Kidney glomerular epithelial cell (primary cell): ENCODE data around the gene UNC5B.
"Not testable (repeated sequence)": the region's sequence is repeated elsewhere in the genome, so short reads cannot be mapped to it uniquely, and the experiment has no call there.

ENCODE experiments used
- DNase-seq: peaks from one replicate; lab custom pipeline; 2025; lab: John Stamatoyannopoulos, UW

Gene UNC5B

DNA sequence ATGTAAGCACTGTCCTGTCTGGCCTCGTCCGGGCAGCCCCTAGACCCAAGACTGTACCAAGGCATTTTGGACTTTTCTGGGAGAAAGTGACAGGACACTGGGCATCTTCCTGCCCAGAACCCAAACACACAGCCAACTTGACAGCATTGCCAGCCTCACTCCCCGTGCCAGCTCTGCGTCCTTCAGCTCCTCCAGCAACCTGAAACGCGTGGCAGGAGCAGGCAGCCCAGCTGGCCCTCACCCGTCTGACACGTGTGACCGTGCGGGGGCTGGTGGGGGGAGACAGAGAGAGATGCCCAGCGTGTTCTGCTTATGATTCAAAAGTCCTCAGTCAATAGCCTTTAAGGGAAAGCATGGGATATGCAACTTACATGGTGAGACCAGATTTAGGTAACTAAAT, 56.4 kb downstream of the UNC5B start:
- DNase-seq, result no peak

DNA sequence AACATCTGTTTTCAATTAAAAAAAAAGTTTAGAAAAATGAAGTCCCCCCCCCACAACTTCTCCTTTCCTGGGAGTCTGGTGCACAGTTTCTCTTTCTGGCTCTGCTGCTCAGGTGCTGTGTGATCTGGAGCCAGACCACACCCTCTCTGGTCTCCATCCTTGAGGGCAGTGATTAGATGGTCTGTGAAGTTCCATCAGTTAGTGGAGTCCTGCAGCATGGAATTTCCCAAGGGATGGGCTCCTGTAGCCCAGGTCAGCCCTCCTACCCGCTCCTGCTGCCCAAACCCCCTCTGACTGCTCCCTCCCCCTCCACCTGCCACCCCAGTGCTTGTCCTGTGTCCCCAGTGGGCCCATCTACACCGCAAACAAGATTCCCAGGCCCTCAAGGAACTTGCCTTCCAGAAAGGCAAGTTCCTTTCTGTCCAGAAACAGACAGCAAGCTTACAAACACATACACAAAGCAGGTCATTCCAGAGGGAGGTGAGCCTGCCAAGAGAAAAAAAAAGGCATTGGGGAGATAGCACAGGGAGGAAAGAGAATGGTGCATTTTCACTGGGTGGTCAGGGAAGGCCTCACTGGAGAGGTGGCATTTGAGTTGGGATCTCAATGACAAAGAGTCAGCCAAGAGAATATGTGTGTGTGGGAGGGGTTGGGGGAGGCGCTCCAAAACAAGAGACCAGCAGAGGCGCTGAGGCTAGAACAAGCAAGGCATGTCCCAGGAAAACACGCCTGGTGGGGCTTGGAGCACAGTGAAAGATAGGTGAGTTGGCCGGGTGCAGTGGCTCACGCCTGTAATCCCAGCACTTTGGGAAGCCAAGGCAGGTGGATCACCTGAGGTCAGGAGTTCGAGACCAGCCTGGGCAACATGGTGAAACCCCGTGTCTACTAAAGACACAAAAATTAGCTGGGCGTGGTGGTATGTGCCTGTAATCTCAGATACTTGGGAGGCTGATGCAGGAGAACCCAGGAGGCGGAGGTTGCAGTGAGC, 57.2 kb downstream of the UNC5B start:
- DNase-seq, result peak; percentile 10

DNA sequence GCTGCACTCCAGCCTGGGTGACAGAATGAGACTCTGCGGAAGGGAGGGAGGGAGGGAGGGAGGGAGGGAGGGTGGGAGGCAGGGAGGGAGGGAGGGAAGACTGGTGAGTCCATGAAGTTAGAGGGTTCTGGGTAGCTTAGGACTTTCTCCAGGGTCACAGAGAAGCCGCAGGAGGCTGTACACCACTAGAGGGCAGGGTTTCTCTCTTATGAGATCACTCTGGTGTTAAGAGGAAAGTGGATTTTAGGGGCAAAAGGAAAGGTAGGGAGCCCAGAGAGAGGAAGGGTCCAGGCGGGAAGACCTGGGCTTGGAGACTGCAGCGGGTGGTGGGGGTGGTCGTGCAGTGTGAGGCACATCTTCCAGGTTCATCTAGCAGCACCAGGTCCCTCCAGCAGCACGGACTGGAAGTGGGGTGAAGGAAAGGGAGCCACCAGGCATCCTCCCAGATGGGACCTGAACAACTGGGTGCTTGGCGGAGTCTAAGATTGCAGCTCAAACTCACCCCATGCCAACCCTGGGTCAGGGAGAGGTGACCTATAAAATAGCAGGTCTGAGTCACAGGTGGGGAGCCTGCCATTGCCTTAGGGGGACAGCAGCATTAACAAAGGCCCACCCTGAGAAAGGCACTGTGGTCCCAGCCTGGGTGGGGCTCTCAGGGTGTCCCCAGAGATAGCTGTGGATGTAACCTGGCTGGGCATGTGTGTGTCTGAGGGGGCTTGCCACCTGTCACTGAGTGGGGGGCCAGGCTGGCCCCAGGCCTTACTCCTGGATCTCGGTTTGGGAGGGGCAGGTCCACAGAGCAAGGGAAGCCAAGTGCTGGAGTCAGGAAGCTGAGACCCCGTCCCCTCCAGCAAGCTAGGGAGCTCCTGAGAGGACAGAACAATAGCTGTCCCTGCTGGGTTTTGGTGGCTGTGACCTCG, 58.2 kb downstream of the UNC5B start:
- no peak for DNase-seq

DNA sequence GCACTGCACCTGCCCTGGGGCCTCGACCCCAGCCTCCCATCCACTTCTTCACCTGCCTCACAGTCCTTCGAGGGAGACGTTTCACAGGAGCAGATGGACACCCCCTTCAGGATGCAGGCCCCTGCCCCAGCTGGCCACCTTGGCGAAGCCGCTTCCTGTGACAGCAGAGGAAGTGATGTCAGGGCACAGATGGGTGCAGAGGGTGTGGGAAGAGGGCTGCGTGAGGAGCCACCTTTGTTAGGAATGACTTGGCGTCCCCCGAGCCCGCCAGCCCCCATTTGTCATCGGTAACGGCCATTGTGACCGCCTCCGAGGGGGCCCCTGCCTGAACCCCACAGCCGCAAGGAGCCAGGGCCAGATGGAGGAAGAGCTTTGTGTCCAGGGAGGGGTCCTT, 59.3 kb downstream of the UNC5B start:
- no peak for DNase-seq

DNA sequence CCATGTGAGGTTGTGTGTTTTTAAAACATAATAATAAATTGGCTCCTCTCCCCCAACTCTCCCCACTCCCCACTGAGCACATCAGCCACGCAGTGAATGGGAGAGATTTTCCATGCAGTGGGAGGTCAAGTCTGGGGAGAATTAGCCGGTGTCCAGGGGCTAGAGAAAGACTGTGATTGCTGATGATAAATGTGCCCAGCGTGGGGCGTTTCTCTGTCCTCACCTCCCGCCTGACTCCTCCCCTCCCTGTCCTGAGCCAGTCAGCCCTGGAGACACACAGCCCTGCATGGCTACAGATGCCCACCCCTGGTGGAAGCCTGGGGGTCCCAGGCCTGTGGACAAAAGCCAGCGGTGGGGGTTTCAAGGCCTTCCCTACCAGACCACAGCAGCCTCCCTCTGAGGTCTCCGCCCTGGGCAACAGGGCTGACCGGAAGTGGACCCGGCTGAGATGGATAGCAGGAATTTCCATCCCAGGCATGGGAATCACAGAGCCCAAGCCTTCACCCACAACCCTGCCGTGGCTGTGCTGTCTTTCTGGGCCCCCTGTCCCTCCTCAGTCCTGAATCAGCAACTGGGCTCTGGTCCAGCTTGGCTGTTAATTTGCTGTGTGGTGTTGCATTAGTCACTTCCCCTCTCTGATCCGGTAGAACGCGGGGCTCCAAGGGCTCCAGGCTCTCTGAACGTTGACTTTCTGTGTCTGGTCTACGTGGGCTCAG, 59.8 kb downstream of the UNC5B start:
- no peak for DNase-seq

DNA sequence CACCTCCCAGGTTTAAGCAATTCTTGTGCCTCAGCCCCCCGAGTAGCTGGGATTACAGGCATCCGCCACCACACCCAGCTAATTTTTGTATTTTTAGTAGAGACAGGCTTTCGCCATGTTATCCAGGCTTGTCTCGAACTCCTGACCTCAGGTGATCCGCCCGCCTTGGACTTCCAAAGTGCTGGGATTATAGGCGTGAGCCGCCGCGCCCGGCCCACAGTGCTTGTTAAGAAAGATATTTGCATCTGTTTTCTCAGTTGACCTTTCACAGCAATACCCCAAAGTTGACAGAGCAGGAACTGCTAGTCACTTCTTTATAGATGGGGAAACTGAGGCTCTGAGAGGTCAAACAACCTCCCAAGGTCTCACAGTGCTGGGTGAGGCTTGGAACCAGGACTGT, 60.6 kb downstream of the UNC5B start:
- not testable (repeated sequence) for DNase-seq

DNA sequence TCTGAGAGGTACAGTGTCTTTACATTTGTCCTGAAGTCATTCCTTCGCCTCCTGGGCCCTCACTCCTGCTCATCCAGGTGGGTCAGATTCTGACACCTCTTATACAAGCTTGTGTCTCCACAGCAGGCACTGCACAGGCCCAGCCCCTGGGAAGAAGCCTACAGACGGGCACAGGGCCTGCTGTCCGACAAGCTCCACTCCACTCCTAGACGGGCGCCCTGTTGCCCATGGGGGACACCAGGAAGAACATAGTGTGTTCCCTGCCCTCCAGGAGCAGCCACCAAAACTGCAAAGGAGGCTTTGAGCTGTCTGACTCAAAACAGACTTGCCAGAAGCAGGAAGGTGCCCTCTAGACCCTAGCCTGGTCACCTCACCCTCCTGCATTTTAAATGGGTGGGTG, 61.1 kb downstream of the UNC5B start:
- no peak for DNase-seq

DNA sequence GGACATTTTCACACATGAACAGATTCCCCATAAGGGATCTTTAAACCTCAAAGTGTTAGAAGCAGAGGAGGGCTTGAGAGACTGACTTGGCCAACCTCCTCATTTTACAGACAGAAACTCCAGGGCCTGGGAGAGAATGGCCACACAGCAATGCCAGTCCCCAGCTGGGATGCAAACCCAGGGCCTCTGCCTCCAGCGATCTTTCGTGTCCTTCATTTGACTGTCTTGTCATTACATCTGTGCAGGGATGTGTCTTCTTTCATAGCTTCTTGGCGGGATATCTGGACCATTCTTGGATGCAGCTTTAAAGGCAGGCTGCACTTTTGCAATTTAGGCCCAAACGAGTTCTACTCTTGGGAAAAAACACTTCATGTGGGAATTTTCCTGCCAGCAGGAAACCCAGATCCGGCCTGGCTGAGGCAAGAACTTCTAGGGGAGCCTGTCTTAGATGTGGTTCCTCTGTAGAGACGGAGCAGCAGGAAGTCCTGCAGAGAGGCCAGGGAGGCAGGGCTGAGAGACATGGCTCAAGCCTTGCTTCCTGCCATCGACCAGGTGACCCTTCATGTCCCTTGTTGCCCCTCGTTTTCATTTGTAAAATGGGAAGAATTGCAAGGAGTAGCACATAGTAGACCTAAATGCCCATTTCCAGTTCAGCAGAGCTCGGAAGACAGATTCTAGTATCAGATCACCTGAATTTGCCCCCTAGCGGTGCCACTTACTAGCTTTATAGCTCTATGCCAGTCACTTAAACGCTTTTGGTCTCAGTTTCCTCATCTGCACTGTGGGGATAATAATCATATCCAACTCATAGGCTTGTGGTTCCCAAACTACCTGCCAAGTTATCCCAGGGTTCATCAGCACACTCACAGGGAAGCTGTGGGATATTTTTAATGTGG, 62.8 kb downstream of the UNC5B start:
- no peak for DNase-seq

DNA sequence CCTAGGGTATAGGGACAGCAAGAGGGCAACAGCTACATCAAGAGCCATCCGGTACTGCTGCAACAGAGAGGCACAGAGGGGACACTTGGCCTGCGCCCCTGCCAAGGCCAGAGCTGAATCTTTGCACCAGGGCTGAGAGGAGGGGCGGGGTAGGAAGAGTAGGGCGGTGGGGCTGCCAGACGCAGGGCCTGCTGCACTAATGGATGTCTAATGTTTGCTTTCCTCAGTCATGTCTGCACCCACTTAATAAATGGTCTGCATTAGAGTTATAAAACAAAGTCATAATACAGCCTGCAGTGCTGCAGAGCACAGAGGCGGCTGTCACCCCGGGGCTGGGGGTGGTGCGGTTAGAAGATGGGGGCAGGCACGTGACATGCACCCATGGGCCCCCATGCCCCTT, 64.5 kb downstream of the UNC5B start:
- DNase-seq, result no peak

DNA sequence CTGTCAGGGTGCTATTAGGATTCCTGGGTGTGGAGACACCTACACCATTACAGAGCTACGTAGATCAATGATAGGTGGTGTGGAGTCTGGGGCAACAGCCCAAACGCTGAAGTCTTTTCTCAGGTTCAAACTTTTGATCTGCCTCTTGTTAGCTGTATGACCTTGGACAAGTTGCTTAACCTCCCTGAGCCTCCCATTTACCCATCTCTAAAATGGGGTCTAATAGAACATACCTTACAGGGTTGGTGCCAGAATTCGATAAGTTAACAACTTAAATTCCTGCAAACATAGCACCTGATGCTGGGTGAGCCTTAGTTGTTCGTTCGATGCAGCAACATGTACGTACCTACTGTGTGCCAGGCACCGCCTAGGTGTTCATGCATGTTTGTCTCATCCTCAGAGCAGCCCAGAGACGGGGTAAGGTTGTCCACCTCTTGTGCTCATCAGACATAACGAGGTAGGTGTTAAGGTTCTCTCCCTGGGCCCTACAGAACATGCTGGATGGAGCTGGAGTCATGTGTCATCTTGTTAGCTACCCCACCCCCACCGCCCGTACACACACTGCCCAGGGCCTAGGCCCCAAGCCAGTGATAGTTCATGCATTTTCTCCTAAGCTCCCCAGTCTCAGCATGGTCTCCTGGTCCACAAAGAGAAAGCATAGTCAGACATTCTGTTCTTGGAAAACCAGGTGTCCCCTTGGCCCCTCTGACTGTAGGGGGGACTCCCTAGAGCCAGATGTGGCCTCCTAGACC, 65.7 kb downstream of the UNC5B start:
- DNase-seq, result no peak

DNA sequence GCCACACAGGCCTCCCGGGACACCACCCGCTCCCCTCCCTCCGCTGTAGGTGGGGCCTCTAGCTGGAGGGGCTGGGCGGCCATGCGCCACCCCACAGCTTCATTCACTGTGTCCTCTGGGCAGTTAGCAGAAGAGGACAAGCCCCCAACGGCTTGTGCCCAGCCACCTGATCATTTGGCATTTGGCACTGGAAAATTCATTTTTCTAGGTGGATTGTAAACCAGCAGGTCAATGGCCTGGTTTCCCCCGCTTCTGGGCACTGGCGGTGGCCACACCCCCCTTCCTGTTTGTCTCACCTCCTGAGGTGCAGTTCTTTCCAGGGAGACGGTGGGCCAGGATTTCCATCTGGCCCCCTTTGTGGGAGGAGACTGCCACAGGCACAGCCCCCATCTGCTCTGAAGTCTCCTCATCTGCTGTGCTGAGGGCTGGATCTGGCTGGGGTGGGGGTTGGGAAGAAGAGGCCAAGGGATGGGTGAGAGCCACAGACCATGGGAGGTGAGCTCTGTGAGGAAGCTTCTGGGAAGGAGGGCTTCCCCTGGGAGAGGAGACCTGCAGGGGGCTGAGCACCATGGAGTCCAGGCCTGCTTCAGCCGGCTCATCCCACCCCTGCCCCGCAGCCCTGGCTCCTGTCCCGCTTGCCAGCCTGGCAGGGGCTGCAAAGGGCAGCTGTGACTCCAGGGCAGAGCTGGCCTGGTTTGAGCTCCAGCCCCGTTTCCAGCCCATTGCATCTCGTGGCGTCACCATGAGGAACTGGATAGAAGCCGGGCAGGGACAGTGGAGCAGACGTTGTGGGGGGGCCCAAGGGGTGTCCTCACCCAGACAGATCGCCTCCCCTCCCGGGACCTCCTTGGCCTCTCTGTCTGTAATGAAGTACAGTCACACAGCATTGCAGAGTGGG, 66.6 kb downstream of the UNC5B start:
- no peak for DNase-seq

DNA sequence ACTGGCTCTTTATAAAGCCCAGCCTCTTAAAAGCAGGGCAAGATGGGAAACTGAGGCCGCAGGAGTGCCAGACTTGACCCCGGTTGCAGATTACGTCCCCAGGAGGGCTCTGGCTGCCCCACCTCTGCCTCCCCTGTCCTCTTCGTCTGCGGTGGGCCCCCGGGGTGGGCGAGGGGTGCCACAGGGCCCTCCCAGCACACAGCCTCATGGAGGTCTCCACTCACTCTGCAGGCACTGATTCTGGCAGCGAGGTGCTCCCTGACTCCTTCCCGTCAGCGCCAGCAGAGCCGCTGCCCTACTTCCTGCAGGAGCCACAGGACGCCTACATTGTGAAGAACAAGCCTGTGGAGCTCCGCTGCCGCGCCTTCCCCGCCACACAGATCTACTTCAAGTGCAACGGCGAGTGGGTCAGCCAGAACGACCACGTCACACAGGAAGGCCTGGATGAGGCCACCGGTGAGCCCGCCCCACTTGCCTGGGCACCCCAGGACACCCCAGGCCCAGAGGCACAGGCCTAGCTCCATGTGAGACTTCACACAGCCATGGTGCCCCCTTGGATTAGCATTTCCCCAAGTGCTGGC, 67.3 kb downstream of the UNC5B start:
- no peak for DNase-seq

DNA sequence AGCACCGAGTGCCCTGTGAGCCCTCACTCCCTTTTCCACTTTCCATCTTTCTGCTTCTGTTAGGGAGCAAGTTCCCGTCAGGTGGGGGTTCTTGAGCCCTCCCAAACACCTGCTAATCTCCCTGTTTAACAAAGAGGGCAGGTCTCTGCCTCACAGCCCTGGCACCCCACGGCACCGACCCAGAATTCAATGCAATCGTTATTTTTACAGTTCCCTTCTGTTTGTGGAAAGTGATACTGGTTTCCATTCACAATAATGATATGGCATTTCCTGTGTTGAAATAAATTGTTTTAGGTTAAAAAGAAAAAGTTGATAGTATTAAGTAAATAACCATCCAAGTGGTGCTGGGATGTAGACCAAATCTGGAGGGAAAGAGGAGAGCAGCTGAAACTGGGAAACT, 67.8 kb downstream of the UNC5B start:
- no peak for DNase-seq

DNA sequence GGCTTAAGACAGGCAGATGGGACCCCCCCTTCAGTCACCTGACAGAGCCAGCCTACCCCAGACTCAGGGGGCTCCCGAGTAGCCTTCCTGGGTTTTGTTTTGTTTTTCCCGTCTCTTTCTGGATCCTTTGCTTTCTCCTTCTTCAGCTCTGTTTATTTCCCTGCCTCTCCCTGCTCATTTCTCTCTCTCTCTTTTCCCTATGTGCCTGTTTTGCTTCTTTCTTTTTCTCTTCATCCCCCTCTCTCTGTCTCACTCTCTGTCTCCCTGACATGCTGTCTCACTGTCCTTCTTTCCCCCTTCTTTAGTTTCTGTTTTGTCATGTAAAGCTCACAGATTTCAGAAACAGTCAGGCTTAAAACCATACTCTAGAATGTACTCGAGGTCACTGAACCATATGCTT, 68.5 kb downstream of the UNC5B start:
- no peak for DNase-seq

DNA sequence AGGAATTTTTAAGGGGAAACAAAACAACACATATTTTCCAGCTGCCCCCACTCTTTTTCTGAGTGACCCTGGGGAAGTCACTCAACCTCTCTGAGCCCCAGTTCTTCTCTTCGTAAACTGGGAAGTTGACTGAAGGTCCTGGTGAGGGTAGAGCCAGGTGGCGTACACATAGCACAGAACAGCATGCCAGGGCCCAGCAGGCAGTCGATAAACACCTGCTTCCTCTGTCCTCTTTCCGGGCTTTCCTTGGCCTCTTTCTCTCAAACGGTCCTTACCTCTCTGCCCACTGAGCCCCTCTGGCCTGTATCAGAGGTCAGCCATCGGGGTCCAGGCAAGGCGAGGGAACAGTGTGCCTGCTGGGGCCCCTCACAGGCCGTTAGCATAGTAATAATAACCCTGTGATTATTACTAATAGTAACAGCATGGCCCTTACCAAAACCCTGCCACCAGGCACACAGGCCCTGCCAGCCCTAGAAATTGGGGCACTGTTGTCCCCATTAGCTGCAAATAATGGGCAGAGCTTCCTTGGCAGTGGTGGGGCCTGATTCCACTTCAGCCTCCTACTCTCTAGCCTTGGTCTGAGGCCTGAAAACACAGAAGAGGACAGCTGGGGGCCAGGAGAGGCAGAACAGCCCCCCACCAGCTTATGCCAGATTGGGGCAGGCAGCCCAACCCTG, 69.4 kb downstream of the UNC5B start:
- DNase-seq, result no peak

DNA sequence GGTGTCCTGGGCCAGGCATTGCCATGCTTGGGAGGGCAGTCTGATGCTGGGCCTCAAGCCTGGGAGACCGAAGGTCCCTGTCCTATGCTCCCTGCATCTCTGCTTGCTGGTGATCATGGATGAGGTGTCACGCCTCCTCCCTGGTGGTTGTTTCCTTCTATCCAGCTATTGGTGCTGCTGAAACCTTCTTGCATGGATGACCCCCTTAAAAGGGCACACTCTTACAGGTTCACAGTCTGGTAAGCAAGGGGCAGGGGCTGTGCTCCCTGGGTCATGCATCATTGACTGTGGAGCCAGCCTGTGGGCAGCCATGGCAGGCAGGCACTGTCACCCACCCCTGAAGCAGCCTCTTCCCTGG, 69.9 kb downstream of the UNC5B start:
- DNase-seq, result no peak

DNA sequence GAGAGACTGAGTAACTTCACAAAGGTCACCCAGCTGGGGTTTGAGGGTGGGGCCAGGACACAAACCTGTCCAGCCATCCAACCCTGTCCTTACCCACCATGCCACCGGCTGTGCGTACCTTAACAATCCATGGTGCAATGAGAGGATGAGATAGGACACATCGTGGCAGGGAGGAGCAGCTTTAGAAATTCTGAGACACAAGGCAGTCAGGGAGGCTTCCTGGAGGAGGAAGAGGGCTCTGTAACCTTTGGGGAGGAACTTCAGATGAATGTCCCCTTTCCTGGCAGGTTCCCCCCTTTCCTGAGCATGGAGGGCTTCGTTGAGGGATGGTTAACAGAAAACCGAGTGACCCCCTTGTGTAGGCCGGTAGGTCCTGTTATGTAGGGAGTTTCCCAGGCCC, 71.0 kb downstream of the UNC5B start:
- no peak for DNase-seq

DNA sequence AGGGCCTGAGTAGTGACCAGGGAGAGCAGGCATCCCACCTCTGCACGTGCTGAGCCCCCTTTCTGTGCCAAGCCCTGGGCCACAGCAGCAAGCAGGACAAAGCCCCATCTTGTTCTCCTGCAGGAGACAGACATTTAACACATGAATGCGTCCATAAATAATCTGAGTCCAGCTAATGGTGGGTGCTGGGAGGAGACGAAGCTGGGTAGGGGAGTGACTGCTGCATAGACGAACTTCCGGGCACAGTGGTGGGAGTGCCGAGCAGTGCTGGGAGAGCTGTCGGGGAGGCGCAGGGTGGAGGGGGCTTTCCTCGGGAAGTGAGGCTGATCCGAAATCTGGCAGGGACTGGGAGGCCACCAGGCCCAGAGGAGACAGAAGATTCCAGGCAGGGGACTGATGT, 71.5 kb downstream of the UNC5B start:
- no peak for DNase-seq
